Natural killer cell (primary cell): Measurements from ENCODE around the gene RAX. TPM values are rescaled to one million over a fixed set of nuclear protein-coding genes. Genes with fewer than 3 reads are reported as not detected.
"Not testable (repeated sequence)": the region's sequence is repeated elsewhere in the genome, so short reads cannot be mapped to it uniquely, and the experiment has no call there.

ENCODE experiments used
- ATAC-seq, 3 donors: fragments of 150-1000 bp in 2 of 3; fragments of 200-7000 bp in 1 of 3; cut with Tn5 transposase; 1 replicate in 1 of 3; 2 replicates in 2 of 3; pipeline ENCODE4 v1.10.0; 2021; ENCODE audit warnings: mild to moderate bottlenecking in 2 of 3, moderate library complexity in 2 of 3
- DNase-seq, 2 donors: peaks; one replicate each; pipeline versions ENCODE4 v3.0.0 to v3.0.0-alpha.2; 2013 to 2021; ENCODE audit warnings: mixed read lengths in 1 of 2
- H3K27ac ChIP-seq: one replicate; pipeline ENCODE4 v1.5.1; 2013; ENCODE audit warnings: mild to moderate bottlenecking, low read length
- H3K27me3 ChIP-seq: one replicate; pipeline ENCODE4 v1.6.1; 2013; ENCODE audit warnings: low read length; ENCODE audit not compliant: control insufficient read depth, insufficient read depth
- H3K36me3 ChIP-seq: one replicate; pipeline ENCODE4 v1.6.1; 2013; ENCODE audit warnings: low read length; ENCODE audit not compliant: control insufficient read depth, insufficient read depth
- H3K4me1 ChIP-seq: one replicate; pipeline ENCODE4 v1.6.1; 2013; ENCODE audit warnings: low read length; ENCODE audit not compliant: control insufficient read depth, insufficient read depth
- H3K4me3 ChIP-seq: one replicate; pipeline ENCODE4 v1.5.1; 2013; ENCODE audit warnings: low read length
- H3K9me3 ChIP-seq: one replicate; pipeline ENCODE4 v1.6.1; 2013; ENCODE audit warnings: low read length; ENCODE audit not compliant: control insufficient read depth, insufficient read depth
- H3K27ac Mint-ChIP-seq, 2 donors: one replicate each; pipeline ENCODE4 v1.8.0; 2022; ENCODE audit warnings: mild to moderate bottlenecking in 2 of 2, mixed read lengths in 2 of 2, moderate library complexity in 1 of 2
- H3K27me3 Mint-ChIP-seq, 2 donors: one replicate each; pipeline ENCODE4 v1.8.0; 2022; ENCODE audit warnings: low read depth in 2 of 2, mixed read lengths in 2 of 2
- H3K36me3 Mint-ChIP-seq: one replicate; pipeline ENCODE4 v1.8.0; 2022; ENCODE audit warnings: mixed read lengths
- H3K4me1 Mint-ChIP-seq, 2 donors: one replicate each; pipeline ENCODE4 v1.8.0; 2022; ENCODE audit warnings: mixed read lengths in 2 of 2
- H3K4me3 Mint-ChIP-seq: one replicate; pipeline ENCODE4 v1.8.0; 2022; ENCODE audit warnings: mild to moderate bottlenecking, moderate library complexity, mixed read lengths
- H3K9me3 Mint-ChIP-seq, 2 donors: one replicate each; pipeline ENCODE4 v1.8.0; 2022; ENCODE audit warnings: mixed read lengths in 2 of 2
- WGBS: methylation state at CpG from one replicate; pipeline ENCODE4 v1.1.7; 2013; ENCODE audit warnings: missing lambda C conversion rate; ENCODE audit not compliant: insufficient coverage; 5-methylcytosine and 5-hydroxymethylcytosine counted together
- intact Hi-C: fragments of 100-400 bp; cut with micrococcal nuclease; formaldehyde crosslinking; loops from one replicate; pipeline ENCODE4 v1.14.2; 2022
- total RNA-seq, 4 donors: library from RNA; stranded (reverse); fragments of 120-200 nt in 1 of 4; gene quantifications; one replicate each; pipeline versions ENCODE4 v1.2.3 to v1.2.4, GENCODE V29; 2013 to 2022
- TF ChIP-seq, protein P1 (sequence below): fragments of 200-600 bp; IDR thresholded peaks from one replicate; pipeline ENCODE4 v1.8.0; 2022; ENCODE audit warnings: antibody characterized with exemption

RAX gene
- total RNA-seq, 3 donors from 2014 or later (not counting 1 experiment from before 2014, with no cell fraction given), result not detected

GRCh38 chr18:59264121-59264571, 9.1 kb downstream of the RAX start:
- WGBS, result 17% methylated on average over 16 of the region's 17 CpGs
- Histone ChIP-seq H3K27ac (no peak overlapping the region), H3K9me3 (no peaks in the 10 kb centered on the region), H3K4me1 (peaks cover 11% of the 10 kb centered on the region), H3K27me3 (peaks cover 43% of the 10 kb centered on the region), H3K36me3 (no peaks in the 10 kb centered on the region), H3K4me3 (no peak overlapping the region)
- H3K27ac Mint-ChIP-seq, result no peak overlapping the region
- no peak for ATAC-seq
- H3K36me3 Mint-ChIP-seq, result no peaks in the 10 kb centered on the region
- no peak for DNase-seq
- peaks cover 0 to 6% of the 10 kb centered on the region in 2 donors for H3K4me1 Mint-ChIP-seq
- peaks cover 0 to 2% of the 10 kb centered on the region in 2 donors for H3K9me3 Mint-ChIP-seq
- no peak overlapping the region for H3K4me3 Mint-ChIP-seq
- TF ChIP-seq, protein P1, sequence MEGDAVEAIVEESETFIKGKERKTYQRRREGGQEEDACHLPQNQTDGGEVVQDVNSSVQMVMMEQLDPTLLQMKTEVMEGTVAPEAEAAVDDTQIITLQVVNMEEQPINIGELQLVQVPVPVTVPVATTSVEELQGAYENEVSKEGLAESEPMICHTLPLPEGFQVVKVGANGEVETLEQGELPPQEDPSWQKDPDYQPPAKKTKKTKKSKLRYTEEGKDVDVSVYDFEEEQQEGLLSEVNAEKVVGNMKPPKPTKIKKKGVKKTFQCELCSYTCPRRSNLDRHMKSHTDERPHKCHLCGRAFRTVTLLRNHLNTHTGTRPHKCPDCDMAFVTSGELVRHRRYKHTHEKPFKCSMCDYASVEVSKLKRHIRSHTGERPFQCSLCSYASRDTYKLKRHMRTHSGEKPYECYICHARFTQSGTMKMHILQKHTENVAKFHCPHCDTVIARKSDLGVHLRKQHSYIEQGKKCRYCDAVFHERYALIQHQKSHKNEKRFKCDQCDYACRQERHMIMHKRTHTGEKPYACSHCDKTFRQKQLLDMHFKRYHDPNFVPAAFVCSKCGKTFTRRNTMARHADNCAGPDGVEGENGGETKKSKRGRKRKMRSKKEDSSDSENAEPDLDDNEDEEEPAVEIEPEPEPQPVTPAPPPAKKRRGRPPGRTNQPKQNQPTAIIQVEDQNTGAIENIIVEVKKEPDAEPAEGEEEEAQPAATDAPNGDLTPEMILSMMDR, result no peak
- peaks cover 46 to 58% of the 10 kb centered on the region in 2 donors for H3K27me3 Mint-ChIP-seq
- intact Hi-C loops, result no loop called here

GRCh38 chr18:59263661-59264060, 9.6 kb downstream of the RAX start:
- DNase-seq (no peak), ATAC-seq (no peak)
- Mint-ChIP-seq H3K36me3 (no peaks in the 10 kb centered on the region), H3K27ac (no peak overlapping the region), H3K4me3 (no peak overlapping the region), H3K9me3 (peaks cover 0 to 2% of the 10 kb centered on the region in 2 donors), H3K4me1 (peaks cover 0 to 6% of the 10 kb centered on the region in 2 donors), H3K27me3 (peaks cover 44 to 58% of the 10 kb centered on the region in 2 donors)
- H3K36me3 ChIP-seq, result no peaks in the 10 kb centered on the region
- H3K9me3 ChIP-seq, result no peaks in the 10 kb centered on the region
- no peak overlapping the region for H3K4me3 ChIP-seq
- peaks cover 43% of the 10 kb centered on the region for H3K27me3 ChIP-seq
- TF ChIP-seq, protein P1, result no peak
- H3K27ac ChIP-seq, result no peak overlapping the region
- intact Hi-C loops, result no loop called here
- H3K4me1 ChIP-seq, result peaks cover 9% of the 10 kb centered on the region
- 18% methylated on average over 14 of the region's 16 CpGs for WGBS

GRCh38 chr18:59262243-59262642, 11.0 kb downstream of the RAX start:
- no CpG with 5 or more reads among the region's 2 CpGs for WGBS
- H3K36me3 ChIP-seq, H3K4me1 ChIP-seq, H3K27ac Mint-ChIP-seq, H3K4me3 Mint-ChIP-seq, H3K36me3 Mint-ChIP-seq, H3K27ac ChIP-seq, H3K9me3 Mint-ChIP-seq, intact Hi-C loops, ATAC-seq, H3K4me3 ChIP-seq, H3K4me1 Mint-ChIP-seq, DNase-seq, H3K9me3 ChIP-seq: not testable (repeated sequence)
- H3K27me3 ChIP-seq, result peaks cover 33% of the 10 kb centered on the region
- peaks cover 36 to 44% of the 10 kb centered on the region in 2 donors for H3K27me3 Mint-ChIP-seq

- H3K4me3 ChIP-seq, H3K36me3 Mint-ChIP-seq, intact Hi-C loops, H3K4me1 ChIP-seq, H3K36me3 ChIP-seq, DNase-seq, H3K4me3 Mint-ChIP-seq, H3K4me1 Mint-ChIP-seq, H3K9me3 Mint-ChIP-seq, H3K9me3 ChIP-seq, H3K27ac Mint-ChIP-seq, H3K27ac ChIP-seq, ATAC-seq: not testable (repeated sequence)
- H3K27me3 ChIP-seq, result peaks cover 29% of the 10 kb centered on the region
- peaks cover 34 to 40% of the 10 kb centered on the region in 2 donors for H3K27me3 Mint-ChIP-seq
- WGBS, result no CpG with 5 or more reads among the region's 3 CpGs
These were observed 11.4 kb downstream of the RAX start for GRCh38 chr18:59261842-59262241.

GRCh38 chr18:59255491-59255890, 17.8 kb downstream of the RAX start:
- H3K27me3 ChIP-seq, H3K27ac ChIP-seq, ATAC-seq, H3K36me3 Mint-ChIP-seq, H3K4me1 ChIP-seq, H3K9me3 ChIP-seq, H3K36me3 ChIP-seq, DNase-seq, H3K9me3 Mint-ChIP-seq, H3K27ac Mint-ChIP-seq, H3K4me3 ChIP-seq, H3K4me1 Mint-ChIP-seq, intact Hi-C loops, H3K4me3 Mint-ChIP-seq: not testable (repeated sequence)
- 95% methylated on average over 30 of the region's 30 CpGs for WGBS
- H3K27me3 Mint-ChIP-seq, result peaks cover 10 to 20% of the 10 kb centered on the region in 2 donors
